ENCODE data around the gene PRKCA.
"Not testable (repeated sequence)": the region's sequence is repeated elsewhere in the genome, so short reads cannot be mapped to it uniquely, and the experiment has no call there.

PRKCA gene

GRCh38 chr17:66324381-66325004 is 22.1 kb downstream of the PRKCA start:
- H3K27me3 ChIP-seq (ENCODE audit: low read depth); H3K4me1 ChIP-seq; H3K9me3 ChIP-seq; in situ Hi-C loops (cut with MboI; ENCODE audit: low sequenced_read_pairs); H3K4me3 ChIP-seq; DNase-seq (ENCODE audit: low spot score in 2 of 2); H3K36me3 ChIP-seq (replicated peaks): not testable (repeated sequence)

- H3K36me3 ChIP-seq (replicated peaks): no peaks in the 10 kb centered on the region
- no peak for DNase-seq (ENCODE audit: low spot score in 2 of 2)
- in situ Hi-C loops (cut with MboI; ENCODE audit: low sequenced_read_pairs): no loop called here
Measured at GRCh38 chr17:66326476-66327047, 24.1 kb downstream of the PRKCA start.

GRCh38 chr17:66330646-66331037 is 28.2 kb downstream of the PRKCA start:
- in situ Hi-C loops (cut with MboI; ENCODE audit: low sequenced_read_pairs): no loop called here
- no peak overlapping the region for H3K4me3 ChIP-seq
- H3K9me3 ChIP-seq: no peaks in the 10 kb centered on the region
- no peaks in the 10 kb centered on the region for H3K27me3 ChIP-seq (ENCODE audit: low read depth)
- H3K36me3 ChIP-seq (replicated peaks): no peaks in the 10 kb centered on the region
- no peaks in the 10 kb centered on the region for H3K4me1 ChIP-seq
- no peak for DNase-seq (ENCODE audit: low spot score in 2 of 2)

More at GRCh38 chr17:66326476-66327047, 24.1 kb downstream of the PRKCA start:
- Histone ChIP-seq H3K27me3 (ENCODE audit: low read depth) (no peaks in the 10 kb centered on the region), H3K4me1 (no peaks in the 10 kb centered on the region), H3K4me3 (no peak overlapping the region), H3K9me3 (peaks cover 5% of the 10 kb centered on the region; the same call in 1 of the 2 replicates)

GRCh38 chr17:66331038-66331816 is 28.8 kb downstream of the PRKCA start:
- H3K9me3 ChIP-seq: no peaks in the 10 kb centered on the region
- H3K4me1 ChIP-seq: no peaks in the 10 kb centered on the region
- H3K36me3 ChIP-seq (replicated peaks): no peaks in the 10 kb centered on the region
- in situ Hi-C loops (cut with MboI; ENCODE audit: low sequenced_read_pairs): no loop called here
- H3K4me3 ChIP-seq: no peak overlapping the region
- H3K27me3 ChIP-seq (ENCODE audit: low read depth): no peaks in the 10 kb centered on the region
- no peak for DNase-seq (ENCODE audit: low spot score in 2 of 2)

GRCh38 chr17:66335797-66336196 is 33.4 kb downstream of the PRKCA start:
- Histone ChIP-seq H3K9me3 (no peaks in the 10 kb centered on the region), H3K36me3 (replicated peaks) (no peaks in the 10 kb centered on the region), H3K27me3 (ENCODE audit: low read depth) (no peaks in the 10 kb centered on the region), H3K4me3 (no peak overlapping the region), H3K4me1 (no peaks in the 10 kb centered on the region)
- DNase-seq (ENCODE audit: low spot score in 2 of 2): no peak
- in situ Hi-C loops (cut with MboI; ENCODE audit: low sequenced_read_pairs): no loop called here

- in situ Hi-C loops (cut with MboI; ENCODE audit: low sequenced_read_pairs): no loop called here
- H3K4me1 ChIP-seq: no peaks in the 10 kb centered on the region
- no peak overlapping the region for H3K4me3 ChIP-seq
- no peak for DNase-seq (ENCODE audit: low spot score in 2 of 2)
- no peaks in the 10 kb centered on the region for H3K27me3 ChIP-seq (ENCODE audit: low read depth)
- no peaks in the 10 kb centered on the region for H3K9me3 ChIP-seq
- no peaks in the 10 kb centered on the region for H3K36me3 ChIP-seq (replicated peaks)
Measured at GRCh38 chr17:66337268-66337667, 34.9 kb downstream of the PRKCA start.

GRCh38 chr17:66337866-66338485 is 35.6 kb downstream of the PRKCA start:
- in situ Hi-C loops (cut with MboI; ENCODE audit: low sequenced_read_pairs): no loop called here
- DNase-seq (ENCODE audit: low spot score in 2 of 2): no peak
- Histone ChIP-seq H3K4me1 (no peaks in the 10 kb centered on the region), H3K4me3 (no peak overlapping the region), H3K27me3 (ENCODE audit: low read depth) (no peaks in the 10 kb centered on the region), H3K9me3 (no peaks in the 10 kb centered on the region), H3K36me3 (replicated peaks) (no peaks in the 10 kb centered on the region)

- Histone ChIP-seq H3K4me3 (no peak overlapping the region), H3K27me3 (ENCODE audit: low read depth) (no peaks in the 10 kb centered on the region), H3K9me3 (no peaks in the 10 kb centered on the region), H3K4me1 (no peaks in the 10 kb centered on the region), H3K36me3 (replicated peaks) (no peaks in the 10 kb centered on the region)
- DNase-seq (ENCODE audit: low spot score in 2 of 2): no peak
- in situ Hi-C loops (cut with MboI; ENCODE audit: low sequenced_read_pairs): no loop called here
Measured at GRCh38 chr17:66338937-66339336, 36.5 kb downstream of the PRKCA start.

GRCh38 chr17:66339561-66339960 is 37.1 kb downstream of the PRKCA start:
- no peaks in the 10 kb centered on the region for H3K27me3 ChIP-seq (ENCODE audit: low read depth)
- H3K36me3 ChIP-seq (replicated peaks): no peaks in the 10 kb centered on the region
- H3K4me3 ChIP-seq: no peak overlapping the region
- no peaks in the 10 kb centered on the region for H3K9me3 ChIP-seq
- H3K4me1 ChIP-seq: no peaks in the 10 kb centered on the region
- in situ Hi-C loops (cut with MboI; ENCODE audit: low sequenced_read_pairs): no loop called here
- no peak for DNase-seq (ENCODE audit: low spot score in 2 of 2)

GRCh38 chr17:66340720-66341119 is 38.3 kb downstream of the PRKCA start:
- Histone ChIP-seq H3K27me3 (ENCODE audit: low read depth) (no peaks in the 10 kb centered on the region), H3K36me3 (replicated peaks) (no peaks in the 10 kb centered on the region), H3K4me3 (no peak overlapping the region), H3K9me3 (no peaks in the 10 kb centered on the region), H3K4me1 (no peaks in the 10 kb centered on the region)
- DNase-seq (ENCODE audit: low spot score in 2 of 2): no peak
- in situ Hi-C loops (cut with MboI; ENCODE audit: low sequenced_read_pairs): no loop called here

- H3K4me3 ChIP-seq: no peak overlapping the region
- no peaks in the 10 kb centered on the region for H3K4me1 ChIP-seq
- DNase-seq (ENCODE audit: low spot score in 2 of 2): no peak
- in situ Hi-C loops (cut with MboI; ENCODE audit: low sequenced_read_pairs): no loop called here
- H3K9me3 ChIP-seq: no peaks in the 10 kb centered on the region
- H3K27me3 ChIP-seq (ENCODE audit: low read depth): no peaks in the 10 kb centered on the region
- no peaks in the 10 kb centered on the region for H3K36me3 ChIP-seq (replicated peaks)
Measured at GRCh38 chr17:66341462-66341861, 39.0 kb downstream of the PRKCA start.

- H3K9me3 ChIP-seq; H3K4me3 ChIP-seq; H3K4me1 ChIP-seq; in situ Hi-C loops (cut with MboI; ENCODE audit: low sequenced_read_pairs); H3K27me3 ChIP-seq (ENCODE audit: low read depth); DNase-seq (ENCODE audit: low spot score in 2 of 2); H3K36me3 ChIP-seq (replicated peaks): not testable (repeated sequence)
Measured at GRCh38 chr17:66342263-66342662, 39.9 kb downstream of the PRKCA start.

GRCh38 chr17:66343531-66344078 is 41.2 kb downstream of the PRKCA start:
- H3K27me3 ChIP-seq (ENCODE audit: low read depth): no peaks in the 10 kb centered on the region
- peaks cover 3% of the 10 kb centered on the region; the same call in 1 of the 2 replicates for H3K4me1 ChIP-seq
- no peaks in the 10 kb centered on the region for H3K36me3 ChIP-seq (replicated peaks)
- H3K4me3 ChIP-seq: no peak overlapping the region
- no peaks in the 10 kb centered on the region for H3K9me3 ChIP-seq
- DNase-seq (ENCODE audit: low spot score in 2 of 2): no peak
- in situ Hi-C loops (cut with MboI; ENCODE audit: low sequenced_read_pairs): no loop called here

GRCh38 chr17:66344473-66344872 is 42.1 kb downstream of the PRKCA start:
- Histone ChIP-seq H3K36me3 (replicated peaks) (no peaks in the 10 kb centered on the region), H3K9me3 (no peaks in the 10 kb centered on the region), H3K27me3 (ENCODE audit: low read depth) (no peaks in the 10 kb centered on the region), H3K4me1 (peaks cover 6% of the 10 kb centered on the region; the same call in 1 of the 2 replicates), H3K4me3 (no peak overlapping the region)
- no peak for DNase-seq (ENCODE audit: low spot score in 2 of 2)
- in situ Hi-C loops (cut with MboI; ENCODE audit: low sequenced_read_pairs): no loop called here
